B cell (primary cell): ENCODE data around the gene ZDHHC11. TPM values are rescaled to one million over a fixed set of nuclear protein-coding genes. Genes with fewer than 3 reads are reported as not detected.

Experiments used
- ATAC-seq: fragments of 200-7000 bp; cut with Tn5 transposase; one replicate; pipeline ENCODE4 v1.10.0; 2021; ENCODE audit warnings: low read depth, mild to moderate bottlenecking, moderate number of reproducible peaks, moderate library complexity
- CTCF ChIA-PET: fragments of 350-600 bp; sonication (Branson Sonifier 250); formaldehyde crosslinking; loops from one replicate; lab custom pipeline; 2021; ENCODE audit warnings: antibody characterized with exemption, inconsistent platforms; lab: Charles Lee
- POLR2A ChIA-PET: fragments of 350-600 bp; sonication (Branson Sonifier 250); formaldehyde crosslinking; loops from one replicate; lab custom pipeline; 2021; ENCODE audit warnings: antibody characterized with exemption; lab: Charles Lee
- DNase-seq: peaks from one replicate; pipeline ENCODE4 v3.0.0; 2013
- H2AFZ ChIP-seq: 2 replicates; pipeline ENCODE4 v1.6.1; 2012; ENCODE audit warnings: mild to moderate bottlenecking, low read depth, low read length; ENCODE audit not compliant: insufficient read depth, poor library complexity, severe bottlenecking
- H3K27ac ChIP-seq, 2 donors: 1 replicate in 1 of 2; 2 replicates in 1 of 2; pipeline ENCODE4 v1.5.1; 2012 to 2013; ENCODE audit warnings: low read length in 2 of 2, mild to moderate bottlenecking in 2 of 2, moderate library complexity in 1 of 2
- H3K27me3 ChIP-seq, 4 experiments: fragments of 200-600 bp in 1 of 4; sonication (generic) in 1 of 4; replicated peaks in 1 of 4; 1 replicate in 2 of 4; 2 replicates in 2 of 4; pipeline versions ENCODE4 v1.6.1 to v1.7.0; 2013 to 2016; ENCODE audit warnings: low read length in 3 of 4, mild to moderate bottlenecking in 2 of 4, mixed read lengths in 1 of 4, moderate library complexity in 1 of 4; ENCODE audit not compliant: insufficient read depth in 4 of 4, control insufficient read depth in 3 of 4; ENCODE audit errors: control extremely low read depth in 1 of 4
- H3K36me3 ChIP-seq, 2 experiments: replicated peaks in 1 of 2; 1 replicate in 1 of 2; 2 replicates in 1 of 2; pipeline versions ENCODE4 v1.6.1 to v1.7.1; 2013; ENCODE audit warnings: low read length in 1 of 2; ENCODE audit not compliant: insufficient read depth in 2 of 2, control insufficient read depth in 1 of 2; ENCODE audit errors: control extremely low read depth in 1 of 2, extremely low read depth in 1 of 2
- H3K4me1 ChIP-seq, 2 donors: fragments of 200-600 bp in 1 of 2; sonication (generic) in 1 of 2; 1 replicate in 1 of 2; 2 replicates in 1 of 2; pipeline versions ENCODE4 v1.5.1 to v1.6.1; 2013 to 2017; ENCODE audit warnings: low read length in 2 of 2; ENCODE audit not compliant: control insufficient read depth in 2 of 2, insufficient read depth in 2 of 2
- H3K4me2 ChIP-seq: replicated peaks from 2 replicates; pipeline ENCODE3; 2012; ENCODE audit warnings: mild to moderate bottlenecking, low read depth, low read length; ENCODE audit not compliant: poor library complexity, severe bottlenecking
- H3K4me3 ChIP-seq, 5 experiments: fragments of 200-600 bp in 1 of 5; sonication (generic) in 1 of 5; 1 replicate in 3 of 5; 2 replicates in 2 of 5; pipeline versions ENCODE4 v1.5.1 to v1.7.0; 2011 to 2016; ENCODE audit warnings: low read length in 4 of 5, mild to moderate bottlenecking in 4 of 5, low read depth in 2 of 5, control low read depth in 1 of 5, moderate library complexity in 1 of 5; ENCODE audit not compliant: insufficient read depth in 1 of 5; ENCODE audit errors: control extremely low read depth in 1 of 5, extremely low read depth in 1 of 5
- H3K79me2 ChIP-seq: fragments of 200-600 bp; sonication (generic); one replicate; pipeline ENCODE4 v1.6.0; 2016; ENCODE audit warnings: low read length; ENCODE audit not compliant: control insufficient read depth, insufficient read depth
- H3K9ac ChIP-seq: fragments of 200-600 bp; sonication (generic); 2 replicates; pipeline ENCODE4 v1.6.1; 2017; ENCODE audit warnings: mild to moderate bottlenecking, low read length, moderate library complexity
- H3K9me3 ChIP-seq, 3 donors: one replicate each; pipeline versions ENCODE4 v1.6.1 to v1.7.1; 2013; ENCODE audit warnings: low read length in 2 of 3; ENCODE audit not compliant: control insufficient read depth in 2 of 3, insufficient read depth in 1 of 3; ENCODE audit errors: control extremely low read depth in 1 of 3
- H4K20me1 ChIP-seq: 2 replicates; pipeline ENCODE4 v1.6.0; 2012; ENCODE audit warnings: mild to moderate bottlenecking, low read length; ENCODE audit not compliant: insufficient read depth, control insufficient read depth, poor library complexity, severe bottlenecking
- H3K27ac Mint-ChIP-seq: one replicate; pipeline ENCODE4 v1.8.0; 2021; ENCODE audit warnings: mixed read lengths
- H3K27me3 Mint-ChIP-seq: one replicate; pipeline ENCODE4 v1.8.0; 2021; ENCODE audit warnings: mixed read lengths
- H3K4me1 Mint-ChIP-seq: one replicate; pipeline ENCODE4 v1.8.0; 2021; ENCODE audit warnings: mixed read lengths
- H3K4me3 Mint-ChIP-seq: one replicate; pipeline ENCODE4 v1.8.0; 2021; ENCODE audit warnings: mixed read lengths
- H3K9me3 Mint-ChIP-seq: one replicate; pipeline ENCODE4 v1.8.0; 2022; ENCODE audit warnings: mixed read lengths; ENCODE audit not compliant: insufficient read depth
- EZH2 ChIP-seq: IDR thresholded peaks from 2 replicates; pipeline ENCODE4 v1.6.1; 2012; ENCODE audit warnings: borderline replicate concordance, low read depth, mild to moderate bottlenecking, moderate library complexity, low read length; ENCODE audit not compliant: insufficient read depth, poor library complexity, severe bottlenecking
- WGBS: methylation state at CpG from one replicate; pipeline ENCODE4 v1.1.5; 2013; ENCODE audit warnings: missing lambda C conversion rate; ENCODE audit not compliant: insufficient coverage; 5-methylcytosine and 5-hydroxymethylcytosine counted together
- intact Hi-C: fragments of 100-400 bp; cut with micrococcal nuclease; formaldehyde crosslinking; loops from one replicate; pipeline ENCODE4 v1.10.0; 2022
- polyA plus RNA-seq: library from polyadenylated mRNA; depleted of rRNA; stranded (reverse); fragments of >200 nt; gene quantifications from 2 replicates; pipeline ENCODE4 v1.2.3, GENCODE V29; 2012
- total RNA-seq, 2 donors: library from RNA; stranded (reverse); fragments of 120-200 nt in 1 of 2; gene quantifications; 1 replicate in 1 of 2; 2 replicates in 1 of 2; pipeline versions ENCODE4 v1.2.3 to v1.2.4, GENCODE V29; 2013 to 2022
- TF ChIP-seq, protein P1 (sequence below): fragments of 200-600 bp; IDR thresholded peaks from one replicate; pipeline ENCODE4 v1.8.0; 2022; ENCODE audit warnings: antibody characterized with exemption, mild to moderate bottlenecking

Gene ZDHHC11
- total and polyA plus RNA-seq, 2 donors (not counting 1 experiment from before 2014, with no cell fraction given): 0.69 to 3.0 TPM

GRCh38 chr5:855771-856530 is 5.2 kb upstream of the ZDHHC11 start:
- no peak overlapping the region for H2AFZ ChIP-seq
- Mint-ChIP-seq H3K27me3 (peaks cover 6% of the 10 kb centered on the region), H3K4me3 (no peak overlapping the region), H3K4me1 (no peaks in the 10 kb centered on the region), H3K27ac (no peak overlapping the region), H3K9me3 (no peaks in the 10 kb centered on the region)
- H3K4me1 ChIP-seq: no peaks in the 10 kb centered on the region
- ATAC-seq (no peak), DNase-seq (no peak)
- TF ChIP-seq, protein P1, sequence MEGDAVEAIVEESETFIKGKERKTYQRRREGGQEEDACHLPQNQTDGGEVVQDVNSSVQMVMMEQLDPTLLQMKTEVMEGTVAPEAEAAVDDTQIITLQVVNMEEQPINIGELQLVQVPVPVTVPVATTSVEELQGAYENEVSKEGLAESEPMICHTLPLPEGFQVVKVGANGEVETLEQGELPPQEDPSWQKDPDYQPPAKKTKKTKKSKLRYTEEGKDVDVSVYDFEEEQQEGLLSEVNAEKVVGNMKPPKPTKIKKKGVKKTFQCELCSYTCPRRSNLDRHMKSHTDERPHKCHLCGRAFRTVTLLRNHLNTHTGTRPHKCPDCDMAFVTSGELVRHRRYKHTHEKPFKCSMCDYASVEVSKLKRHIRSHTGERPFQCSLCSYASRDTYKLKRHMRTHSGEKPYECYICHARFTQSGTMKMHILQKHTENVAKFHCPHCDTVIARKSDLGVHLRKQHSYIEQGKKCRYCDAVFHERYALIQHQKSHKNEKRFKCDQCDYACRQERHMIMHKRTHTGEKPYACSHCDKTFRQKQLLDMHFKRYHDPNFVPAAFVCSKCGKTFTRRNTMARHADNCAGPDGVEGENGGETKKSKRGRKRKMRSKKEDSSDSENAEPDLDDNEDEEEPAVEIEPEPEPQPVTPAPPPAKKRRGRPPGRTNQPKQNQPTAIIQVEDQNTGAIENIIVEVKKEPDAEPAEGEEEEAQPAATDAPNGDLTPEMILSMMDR: no peak
- no peak for TF ChIP-seq EZH2
- no peak overlapping the region for H3K9ac ChIP-seq
- no peak overlapping the region for H3K4me2 ChIP-seq
- H3K27me3 ChIP-seq: no peaks in the 10 kb centered on the region
- no peaks in the 10 kb centered on the region for H3K79me2 ChIP-seq
- ChIA-PET CTCF (no interaction called here), POLR2A (no interaction called here)
- H3K9me3 ChIP-seq: no peaks in the 10 kb centered on the region
- no peak overlapping the region for H3K4me3 ChIP-seq
- no peaks in the 10 kb centered on the region for H3K36me3 ChIP-seq
- WGBS: 83% methylated on average over 21 of the region's 21 CpGs
- intact Hi-C loops: no loop called here
- H3K27ac ChIP-seq: no peak overlapping the region
- no peaks in the 10 kb centered on the region for H4K20me1 ChIP-seq

DNA sequence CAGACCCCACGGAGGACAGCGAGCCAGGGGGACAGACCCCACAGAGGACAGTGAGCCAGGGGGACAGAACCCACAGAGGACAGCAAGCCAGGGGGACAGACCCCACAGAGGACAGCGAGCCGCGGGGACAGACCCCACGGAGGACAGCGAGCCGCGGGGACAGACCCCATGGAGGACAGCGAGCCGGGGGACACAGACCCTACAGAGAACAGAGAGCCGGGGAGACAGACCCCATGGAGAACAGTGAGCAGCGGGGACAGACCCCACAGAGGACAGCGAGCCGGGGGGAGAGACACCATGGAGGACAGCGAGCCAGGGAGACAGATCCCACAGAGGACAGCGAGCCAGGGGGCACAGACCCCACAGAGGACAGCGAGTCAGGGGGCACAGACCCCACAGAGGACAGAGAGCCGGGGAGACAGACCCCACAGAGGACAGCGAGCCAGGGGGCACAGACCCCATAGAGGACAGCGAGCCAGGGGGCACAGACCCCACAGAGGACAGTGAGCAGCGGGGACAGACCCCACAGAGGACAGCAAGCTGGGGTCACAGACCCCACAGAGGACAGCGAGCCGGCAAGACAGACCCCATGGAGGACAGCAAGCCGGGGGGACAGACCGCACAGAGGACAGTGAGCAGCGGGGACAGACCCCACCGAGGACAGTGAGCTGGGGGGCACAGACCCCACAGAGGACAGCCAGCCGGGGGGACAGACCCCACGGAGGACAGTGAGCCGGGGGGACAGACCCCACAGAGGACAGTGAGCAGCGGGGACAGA is 4.4 kb upstream of the ZDHHC11 start:
- H3K4me1 ChIP-seq: no peaks in the 10 kb centered on the region
- H3K9me3 ChIP-seq: no peaks in the 10 kb centered on the region
- H3K27me3 ChIP-seq: no peaks in the 10 kb centered on the region
- H3K36me3 ChIP-seq: no peaks in the 10 kb centered on the region
- ChIA-PET POLR2A (no interaction called here), CTCF (no interaction called here)
- H3K4me3 Mint-ChIP-seq: no peak overlapping the region
- H3K4me3 ChIP-seq: no peak overlapping the region
- H3K27ac ChIP-seq: no peak overlapping the region
- H3K27ac Mint-ChIP-seq: no peak overlapping the region
- H3K79me2 ChIP-seq: no peaks in the 10 kb centered on the region
- H3K9ac ChIP-seq: no peak overlapping the region
- no peaks in the 10 kb centered on the region for H3K4me1 Mint-ChIP-seq
- H2AFZ ChIP-seq: no peak overlapping the region
- peaks cover 6% of the 10 kb centered on the region for H3K27me3 Mint-ChIP-seq
- ATAC-seq: no peak
- no peaks in the 10 kb centered on the region for H3K9me3 Mint-ChIP-seq
- 94% methylated on average over 32 of the region's 32 CpGs for WGBS
- H3K4me2 ChIP-seq: no peak overlapping the region
- TF ChIP-seq, protein P1: no peak
- TF ChIP-seq EZH2: no peak
- intact Hi-C loops: no loop called here
- no peak for DNase-seq
- H4K20me1 ChIP-seq: no peaks in the 10 kb centered on the region
